Right lobe of liver (tissue), 6 donors: Measurements from ENCODE around the gene VRK1. TPM values are rescaled to one million over a fixed set of nuclear protein-coding genes. Genes with fewer than 3 reads are reported as not detected.

Experiments used
- ATAC-seq, 4 donors: fragments of 200-7000 bp; cut with Tn5 transposase; one replicate each; pipeline ENCODE4 v1.9.1; 2020; ENCODE audit warnings: mild to moderate bottlenecking in 4 of 4, moderate library complexity in 4 of 4
- DNase-seq, 3 donors: peaks; one replicate each; pipeline ENCODE4 v3.0.0-alpha.2; 2020
- H3K27ac ChIP-seq, 3 donors: fragments of 200-600 bp; one replicate each; pipeline ENCODE4 v1.8.0; 2022
- H3K27me3 ChIP-seq, 2 donors: fragments of 200-600 bp; one replicate each; pipeline ENCODE4 v1.8.0; 2022
- H3K36me3 ChIP-seq, 4 donors: fragments of 200-600 bp; sonication (generic) in 1 of 4; one replicate each; pipeline versions ENCODE4 v1.5.1 to v1.8.0; 2017 to 2022; ENCODE audit warnings: control low read depth in 1 of 4
- H3K4me1 ChIP-seq, 4 donors: fragments of 200-600 bp; sonication (generic) in 1 of 4; one replicate each; pipeline versions ENCODE4 v1.5.1 to v1.8.0; 2017 to 2022; ENCODE audit warnings: control low read depth in 1 of 4
- H3K4me3 ChIP-seq, 3 donors: fragments of 200-600 bp; one replicate each; pipeline ENCODE4 v1.8.0; 2022
- H3K9me3 ChIP-seq, 4 donors: fragments of 200-600 bp; sonication (generic) in 1 of 4; one replicate each; pipeline versions ENCODE4 v1.5.1 to v1.8.0; 2017 to 2022; ENCODE audit warnings: control low read depth in 1 of 4
- CTCF ChIP-seq, 4 donors: fragments of 200-600 bp in 3 of 4; fragments of 450-650 bp in 1 of 4; IDR thresholded peaks; one replicate each; pipeline versions ENCODE4 v1.5.1 to v1.8.0; 2016 to 2022; ENCODE audit warnings: antibody characterized with exemption in 4 of 4, mild to moderate bottlenecking in 2 of 4
- POLR2A ChIP-seq: fragments of 450-650 bp; IDR thresholded peaks from one replicate; pipeline ENCODE4 v1.6.1; 2017; ENCODE audit warnings: antibody characterized with exemption, mild to moderate bottlenecking
- WGBS: methylation state at CpG from one replicate; pipeline ENCODE4 v1.1.6; 2018; ENCODE audit warnings: low coverage, low lambda C conversion rate; ENCODE audit not compliant: insufficient coverage; ENCODE audit errors: missing lambda C conversion rate; 5-methylcytosine and 5-hydroxymethylcytosine counted together
- intact Hi-C, 2 donors: fragments of 100-400 bp; cut with DNase I; formaldehyde crosslinking; loops; one replicate each; pipeline versions ENCODE4 v1.11.2 to v1.14.1; 2022
- total RNA-seq, 6 experiments: library from RNA; depleted of rRNA in 2 of 6; stranded (reverse); fragments of >200 nt in 2 of 6; fragmentation: NEBNext Ultra II Directional in 3 of 6; extraction: Animal tissue kit (Norgen Biotek cat#: 25700) in 3 of 6; gene quantifications; one replicate each; pipeline versions ENCODE4 v1.1.0 to v1.2.4, GENCODE V29; 2016 to 2023
- donor health status: DM: no; HTN: yes; CAD: no.
- donor health status: DM: no; HTN: no; CAD: no.
- donor health status: DM: no; HTN: no; CAD: no.
- donor health status: DM: no; HTN: yes; CAD: no.
- donor health status: DM: no; HTN: yes; CAD: no.

VRK1 gene
- total RNA-seq, 6 experiments from 2014 or later: 1.8 to 6.9 (median 3.8) TPM

GRCh38 chr14:96752125-96752524, 45.1 kb upstream of the VRK1 start:
- TF ChIP-seq POLR2A (no peak), CTCF (IDR thresholded peaks at IDR 0.05) (no peak)

GRCh38 chr14:96752594-96752993, 44.6 kb upstream of the VRK1 start:
- Histone ChIP-seq H3K27ac (no peak overlapping the region), H3K4me3 (no peak overlapping the region), H3K9me3 (no peaks in the 10 kb centered on the region), H3K4me1 (no peaks in the 10 kb centered on the region), H3K27me3 (no peaks in the 10 kb centered on the region), H3K36me3 (no peaks in the 10 kb centered on the region)
- no peak for TF ChIP-seq CTCF (IDR thresholded peaks at IDR 0.05)
- TF ChIP-seq POLR2A: no peak
- ATAC-seq (no peak), DNase-seq (no peak)
- intact Hi-C loops: no loop called here
- WGBS: 58% methylated on average over 3 of the region's 3 CpGs

More at GRCh38 chr14:96752125-96752524, 45.1 kb upstream of the VRK1 start:
- Histone ChIP-seq H3K4me3 (no peak overlapping the region), H3K4me1 (no peaks in the 10 kb centered on the region), H3K9me3 (no peaks in the 10 kb centered on the region), H3K27me3 (no peaks in the 10 kb centered on the region), H3K27ac (no peak overlapping the region), H3K36me3 (no peaks in the 10 kb centered on the region)
- intact Hi-C loops: no loop called here
- DNase-seq: no peak
- 72% methylated on average over 5 of the region's 5 CpGs for WGBS
- no peak for ATAC-seq

- Histone ChIP-seq H3K9me3 (no peaks in the 10 kb centered on the region), H3K4me1 (no peaks in the 10 kb centered on the region), H3K27ac (no peak overlapping the region), H3K4me3 (no peak overlapping the region), H3K36me3 (no peaks in the 10 kb centered on the region), H3K27me3 (no peaks in the 10 kb centered on the region)
- intact Hi-C loops: no loop called here
- no peak for TF ChIP-seq POLR2A
- no peak for TF ChIP-seq CTCF (IDR thresholded peaks at IDR 0.05)
- WGBS: 93% methylated on average over 6 of the region's 8 CpGs
- no peak for ATAC-seq
- DNase-seq: no peak
Observed at GRCh38 chr14:96754162-96754844, 42.9 kb upstream of the VRK1 start.

GRCh38 chr14:96754845-96755184, 42.4 kb upstream of the VRK1 start:
- Histone ChIP-seq H3K4me3 (no peak overlapping the region), H3K27me3 (no peaks in the 10 kb centered on the region), H3K27ac (no peak overlapping the region), H3K4me1 (no peaks in the 10 kb centered on the region), H3K9me3 (no peaks in the 10 kb centered on the region), H3K36me3 (no peaks in the 10 kb centered on the region)
- TF ChIP-seq POLR2A (no peak), CTCF (IDR thresholded peaks at IDR 0.05) (no peak)
- DNase-seq (no peak), ATAC-seq (no peak)
- WGBS: 51% methylated on average over 4 of the region's 6 CpGs
- intact Hi-C loops: no loop called here

GRCh38 chr14:96756745-96757144, 40.4 kb upstream of the VRK1 start:
- WGBS: 38% methylated on average over 5 of the region's 5 CpGs
- DNase-seq (no peak), ATAC-seq (no peak)
- H3K27ac ChIP-seq: no peak overlapping the region
- H3K9me3 ChIP-seq: no peaks in the 10 kb centered on the region
- no peaks in the 10 kb centered on the region for H3K27me3 ChIP-seq
- no peak overlapping the region for H3K4me3 ChIP-seq
- no peaks in the 10 kb centered on the region for H3K36me3 ChIP-seq
- TF ChIP-seq POLR2A: no peak
- TF ChIP-seq CTCF (IDR thresholded peaks at IDR 0.05): no peak
- no peaks in the 10 kb centered on the region for H3K4me1 ChIP-seq
- intact Hi-C loops: no loop called here
